ENCODE data around the gene PAPPA. TPM values are rescaled to one million over a fixed set of nuclear protein-coding genes. Genes with fewer than 3 reads are reported as not detected.

Gene PAPPA
- total RNA-seq, 1 donor from 2014 or later = 0.52 TPM

DNA sequence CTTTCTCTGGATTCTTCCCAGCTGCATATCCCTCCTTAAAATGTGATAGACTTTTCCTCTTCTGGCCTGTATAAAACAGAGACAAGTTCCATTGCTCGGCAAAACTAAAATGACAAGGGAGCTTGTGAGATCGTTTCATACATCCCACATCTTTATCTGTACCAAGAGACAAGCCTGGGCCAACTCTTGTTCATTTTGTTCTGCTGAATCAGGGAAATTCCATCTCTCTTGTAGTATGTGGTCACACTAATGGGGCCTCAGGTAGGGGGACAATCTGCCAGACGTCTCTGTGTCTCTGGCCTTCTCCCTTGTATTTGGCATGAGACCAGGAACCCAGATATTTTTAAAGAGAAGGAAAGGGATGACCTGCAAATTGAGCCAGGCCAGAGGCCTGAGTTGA is 18.6 kb upstream of the PAPPA start:
- H3K4me3 ChIP-seq (ENCODE audit: low read length in 3 of 3) = no peak overlapping the region
- H3K9me3 ChIP-seq (ENCODE audit: control insufficient read depth in 3 of 3, low read length in 3 of 3) = peaks cover 0 to 3% (median 2%) of the 10 kb centered on the region in 3 donors
- H3K27me3 ChIP-seq (ENCODE audit: control insufficient read depth in 3 of 3, insufficient read depth in 3 of 3, low read length in 3 of 3) = no peaks in the 10 kb centered on the region
- no peak overlapping the region for H3K27ac ChIP-seq (ENCODE audit: low read depth, low read length)
- no peaks in the 10 kb centered on the region for H3K36me3 ChIP-seq (ENCODE audit: control insufficient read depth in 3 of 3, insufficient read depth in 3 of 3, low read length in 3 of 3)
- no peaks in the 10 kb centered on the region for H3K4me1 ChIP-seq (ENCODE audit: control insufficient read depth in 3 of 3, insufficient read depth in 3 of 3, low read length in 3 of 3)
- H3K9ac ChIP-seq (ENCODE audit: low read depth in 1 of 3, low read length in 3 of 3) = no peak overlapping the region

DNA sequence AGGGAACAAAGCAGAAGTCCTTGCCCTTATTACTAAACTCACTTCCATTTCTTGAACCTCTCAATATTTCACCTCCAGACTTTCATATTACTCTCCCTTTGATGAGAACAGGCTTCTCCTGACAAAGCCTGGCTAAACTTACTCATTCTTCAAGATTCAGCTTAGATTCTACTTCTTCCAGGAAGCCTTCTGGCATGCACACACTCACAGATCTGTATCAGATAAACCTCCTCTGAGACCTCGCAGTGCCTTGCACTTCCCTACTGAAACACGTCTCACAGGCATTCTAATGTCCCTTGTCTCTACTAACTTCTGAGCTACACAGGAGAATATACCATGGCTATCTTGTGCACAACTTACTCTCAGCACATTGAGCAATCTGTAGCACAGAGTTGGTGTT is 16.6 kb upstream of the PAPPA start:
- Histone ChIP-seq H3K9me3 (ENCODE audit: control insufficient read depth in 3 of 3, low read length in 3 of 3) (peaks cover 0 to 2% (median 0%) of the 10 kb centered on the region in 3 donors), H3K9ac (ENCODE audit: low read depth in 1 of 3, low read length in 3 of 3) (no peak overlapping the region), H3K4me1 (ENCODE audit: control insufficient read depth in 3 of 3, insufficient read depth in 3 of 3, low read length in 3 of 3) (no peaks in the 10 kb centered on the region), H3K27me3 (ENCODE audit: control insufficient read depth in 3 of 3, insufficient read depth in 3 of 3, low read length in 3 of 3) (no peaks in the 10 kb centered on the region), H3K27ac (ENCODE audit: low read depth, low read length) (no peak overlapping the region), H3K36me3 (ENCODE audit: control insufficient read depth in 3 of 3, insufficient read depth in 3 of 3, low read length in 3 of 3) (no peaks in the 10 kb centered on the region), H3K4me3 (ENCODE audit: low read length in 3 of 3) (no peak overlapping the region)

DNA sequence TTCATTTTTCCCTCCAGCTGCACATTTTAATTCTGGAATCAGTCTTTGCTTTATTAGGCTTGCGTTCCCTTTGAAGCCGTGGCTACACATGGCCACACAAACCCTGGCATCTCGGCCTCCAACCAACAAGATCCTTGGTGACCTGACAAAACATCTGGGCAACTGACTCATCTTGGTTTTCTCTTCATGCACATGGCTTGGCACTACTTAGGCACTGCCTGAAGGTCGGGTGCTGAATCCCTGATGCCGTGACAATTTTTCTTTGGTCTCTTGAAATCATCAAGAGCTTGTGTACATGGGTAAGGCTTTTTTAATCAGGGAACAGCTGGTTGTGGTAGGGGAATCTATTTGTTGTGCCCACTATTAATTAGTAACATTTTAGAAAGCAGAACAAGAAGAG is 16.0 kb upstream of the PAPPA start:
- no peaks in the 10 kb centered on the region for H3K4me1 ChIP-seq (ENCODE audit: control insufficient read depth in 3 of 3, insufficient read depth in 3 of 3, low read length in 3 of 3)
- H3K36me3 ChIP-seq (ENCODE audit: control insufficient read depth in 3 of 3, insufficient read depth in 3 of 3, low read length in 3 of 3) = no peaks in the 10 kb centered on the region
- peaks cover 0 to 2% (median 0%) of the 10 kb centered on the region in 3 donors for H3K9me3 ChIP-seq (ENCODE audit: control insufficient read depth in 3 of 3, low read length in 3 of 3)
- H3K27me3 ChIP-seq (ENCODE audit: control insufficient read depth in 3 of 3, insufficient read depth in 3 of 3, low read length in 3 of 3) = no peaks in the 10 kb centered on the region
- no peak overlapping the region for H3K27ac ChIP-seq (ENCODE audit: low read depth, low read length)
- H3K4me3 ChIP-seq (ENCODE audit: low read length in 3 of 3) = no peak overlapping the region
- no peak overlapping the region for H3K9ac ChIP-seq (ENCODE audit: low read depth in 1 of 3, low read length in 3 of 3)

DNA sequence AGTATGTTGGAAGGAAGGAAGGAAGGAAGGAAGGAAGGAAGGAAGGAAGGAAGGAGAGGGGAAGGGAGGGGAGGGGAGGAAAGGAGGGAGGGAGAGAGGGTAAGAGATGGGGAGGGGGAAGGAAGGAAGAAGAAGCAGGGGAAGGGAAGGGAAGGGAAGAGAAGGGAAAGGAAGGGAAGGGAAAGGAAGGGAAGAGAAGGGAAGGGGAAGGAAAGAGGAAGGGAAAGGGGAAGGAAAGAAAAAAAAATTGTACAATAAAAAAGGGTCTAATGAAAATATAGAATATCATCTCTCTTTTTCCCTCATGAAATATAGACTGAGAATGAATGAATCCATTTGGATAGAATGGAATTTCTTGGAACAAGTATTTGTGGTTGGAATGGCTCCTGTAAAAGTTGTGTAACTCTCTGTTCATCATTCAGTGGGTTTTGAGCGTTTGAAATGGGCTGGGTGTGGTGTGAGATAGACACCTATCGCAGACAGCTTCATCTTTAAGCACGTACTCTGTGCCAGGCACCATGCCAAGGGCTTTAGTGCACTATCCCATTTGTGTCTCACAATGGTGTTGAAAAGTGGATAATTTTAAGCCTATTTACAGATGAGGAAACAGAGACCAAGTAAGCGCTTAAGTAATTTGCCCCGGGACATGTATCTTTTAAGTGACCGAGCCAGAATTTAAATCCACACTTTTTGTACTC is 11.6 kb upstream of the PAPPA start:
- no peaks in the 10 kb centered on the region for H3K4me1 ChIP-seq (ENCODE audit: control insufficient read depth in 3 of 3, insufficient read depth in 3 of 3, low read length in 3 of 3)
- no peaks in the 10 kb centered on the region for H3K27me3 ChIP-seq (ENCODE audit: control insufficient read depth in 3 of 3, insufficient read depth in 3 of 3, low read length in 3 of 3)
- H3K27ac ChIP-seq (ENCODE audit: low read depth, low read length) = no peak overlapping the region
- H3K9me3 ChIP-seq (ENCODE audit: control insufficient read depth in 3 of 3, low read length in 3 of 3) = peaks cover 0 to 2% (median 0%) of the 10 kb centered on the region in 3 donors
- H3K9ac ChIP-seq (ENCODE audit: low read depth in 1 of 3, low read length in 3 of 3) = no peak overlapping the region
- no peaks in the 10 kb centered on the region for H3K36me3 ChIP-seq (ENCODE audit: control insufficient read depth in 3 of 3, insufficient read depth in 3 of 3, low read length in 3 of 3)
- H3K4me3 ChIP-seq (ENCODE audit: low read length in 3 of 3) = no peak overlapping the region

DNA sequence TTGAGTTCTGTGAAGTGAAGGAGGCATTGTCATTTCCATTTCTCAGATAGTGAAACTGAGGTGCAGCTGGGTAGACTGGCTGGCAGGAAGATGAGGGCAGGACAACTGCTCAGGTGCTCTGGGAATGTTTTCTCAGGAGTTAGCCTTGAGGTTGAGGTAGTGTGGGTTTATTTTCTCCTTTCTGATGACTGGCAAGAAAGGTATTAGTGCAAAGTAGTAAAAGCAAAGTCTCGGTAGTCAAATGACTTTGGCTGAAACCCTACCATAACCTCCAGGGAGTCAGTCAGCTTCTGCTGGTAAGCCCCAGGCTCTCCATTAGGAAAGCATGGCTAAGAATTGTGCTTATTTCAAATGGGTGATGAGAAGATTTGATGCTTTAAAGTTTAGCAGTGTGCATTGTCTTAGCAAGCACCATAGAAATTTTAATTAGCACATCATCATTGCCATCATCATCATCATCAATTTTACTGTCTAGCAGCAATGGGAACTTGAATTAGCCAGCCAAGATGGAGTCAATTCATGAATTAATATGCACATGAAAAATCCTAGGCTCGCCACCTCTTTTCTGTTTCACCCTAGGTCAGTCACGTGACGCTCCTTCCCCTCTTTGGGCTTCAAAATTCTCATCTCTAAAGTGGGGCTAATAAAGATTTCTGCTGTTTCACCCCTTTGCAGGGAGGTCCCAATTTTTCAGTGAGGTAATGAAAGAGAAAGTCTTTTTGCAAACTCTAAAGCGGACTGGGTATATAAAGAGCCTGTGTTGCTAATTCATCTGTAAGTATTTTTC is 10.7 kb upstream of the PAPPA start:
- Histone ChIP-seq H3K4me3 (ENCODE audit: low read length in 3 of 3) (no peak overlapping the region), H3K9ac (ENCODE audit: low read depth in 1 of 3, low read length in 3 of 3) (no peak overlapping the region), H3K4me1 (ENCODE audit: control insufficient read depth in 3 of 3, insufficient read depth in 3 of 3, low read length in 3 of 3) (no peaks in the 10 kb centered on the region), H3K27ac (ENCODE audit: low read depth, low read length) (no peak overlapping the region), H3K9me3 (ENCODE audit: control insufficient read depth in 3 of 3, low read length in 3 of 3) (peaks cover 0 to 2% (median 0%) of the 10 kb centered on the region in 3 donors), H3K27me3 (ENCODE audit: control insufficient read depth in 3 of 3, insufficient read depth in 3 of 3, low read length in 3 of 3) (no peaks in the 10 kb centered on the region), H3K36me3 (ENCODE audit: control insufficient read depth in 3 of 3, insufficient read depth in 3 of 3, low read length in 3 of 3) (no peaks in the 10 kb centered on the region)

DNA sequence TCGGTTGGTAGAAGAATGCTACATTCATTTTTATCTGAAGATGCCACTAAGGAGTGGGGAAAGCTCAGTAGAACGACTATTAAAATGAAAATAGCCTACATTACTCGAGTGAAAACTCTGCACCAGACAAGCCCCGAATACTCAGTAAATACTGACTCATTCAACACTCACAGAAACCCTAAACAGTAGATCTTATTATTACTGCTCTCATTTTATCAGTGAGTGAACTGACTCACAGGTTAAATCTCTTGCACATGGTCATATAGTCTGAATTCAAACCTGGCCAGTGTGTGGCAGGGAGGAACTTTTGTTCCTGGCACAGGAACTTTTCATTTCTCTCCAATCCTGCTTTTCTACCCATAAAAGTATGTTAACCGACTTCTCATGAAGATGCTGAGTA is 9.6 kb upstream of the PAPPA start:
- Histone ChIP-seq H3K27me3 (ENCODE audit: control insufficient read depth in 3 of 3, insufficient read depth in 3 of 3, low read length in 3 of 3) (no peaks in the 10 kb centered on the region), H3K36me3 (ENCODE audit: control insufficient read depth in 3 of 3, insufficient read depth in 3 of 3, low read length in 3 of 3) (no peaks in the 10 kb centered on the region), H3K4me3 (ENCODE audit: low read length in 3 of 3) (no peak overlapping the region), H3K27ac (ENCODE audit: low read depth, low read length) (no peak overlapping the region), H3K9me3 (ENCODE audit: control insufficient read depth in 3 of 3, low read length in 3 of 3) (no peaks in the 10 kb centered on the region), H3K4me1 (ENCODE audit: control insufficient read depth in 3 of 3, insufficient read depth in 3 of 3, low read length in 3 of 3) (no peaks in the 10 kb centered on the region), H3K9ac (ENCODE audit: low read depth in 1 of 3, low read length in 3 of 3) (no peak overlapping the region)

DNA sequence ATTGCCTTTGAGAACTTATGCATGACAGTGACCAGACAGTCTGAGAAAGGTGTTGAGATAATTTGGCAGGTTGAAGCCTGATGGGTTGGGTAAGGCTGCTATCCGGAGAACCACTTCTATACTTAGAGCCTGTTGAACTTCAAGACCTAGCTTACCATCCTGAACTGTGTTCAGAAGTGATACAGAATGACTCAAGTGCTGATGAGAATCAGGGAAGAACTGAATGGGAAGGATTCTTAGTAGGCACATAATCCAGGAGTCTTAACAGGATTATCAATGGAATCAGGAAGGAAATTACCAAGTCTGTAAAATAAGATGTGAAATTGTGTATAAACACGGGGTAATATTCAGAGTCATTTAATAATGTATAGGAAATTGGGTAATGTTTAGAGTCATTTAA is 9.0 kb upstream of the PAPPA start:
- no peaks in the 10 kb centered on the region for H3K4me1 ChIP-seq (ENCODE audit: control insufficient read depth in 3 of 3, insufficient read depth in 3 of 3, low read length in 3 of 3)
- H3K4me3 ChIP-seq (ENCODE audit: low read length in 3 of 3) = no peak overlapping the region
- no peak overlapping the region for H3K27ac ChIP-seq (ENCODE audit: low read depth, low read length)
- no peak overlapping the region for H3K9ac ChIP-seq (ENCODE audit: low read depth in 1 of 3, low read length in 3 of 3)
- H3K9me3 ChIP-seq (ENCODE audit: control insufficient read depth in 3 of 3, low read length in 3 of 3) = no peaks in the 10 kb centered on the region
- no peaks in the 10 kb centered on the region for H3K36me3 ChIP-seq (ENCODE audit: control insufficient read depth in 3 of 3, insufficient read depth in 3 of 3, low read length in 3 of 3)
- no peaks in the 10 kb centered on the region for H3K27me3 ChIP-seq (ENCODE audit: control insufficient read depth in 3 of 3, insufficient read depth in 3 of 3, low read length in 3 of 3)

DNA sequence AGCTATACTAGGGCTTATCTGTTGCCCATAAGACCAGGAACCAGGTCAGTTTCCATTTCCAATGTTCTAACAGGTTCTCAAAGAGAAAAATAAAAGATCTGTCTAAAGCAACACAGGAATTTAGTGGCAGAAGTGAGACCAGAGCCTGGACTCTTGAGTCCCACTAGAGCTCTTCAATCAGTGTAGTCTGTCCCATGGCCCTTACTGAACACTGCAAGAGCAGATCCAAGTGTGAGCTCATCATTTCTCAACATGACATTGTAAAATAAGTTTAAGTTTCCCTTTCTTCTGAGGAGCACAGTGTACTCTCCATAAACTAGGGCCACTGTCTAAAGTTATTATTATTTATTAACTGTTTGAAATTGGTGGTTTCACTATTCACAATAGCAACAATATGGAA is 8.6 kb upstream of the PAPPA start:
- Histone ChIP-seq H3K9ac (ENCODE audit: low read depth in 1 of 3, low read length in 3 of 3) (no peak overlapping the region), H3K4me3 (ENCODE audit: low read length in 3 of 3) (no peak overlapping the region), H3K9me3 (ENCODE audit: control insufficient read depth in 3 of 3, low read length in 3 of 3) (no peaks in the 10 kb centered on the region), H3K4me1 (ENCODE audit: control insufficient read depth in 3 of 3, insufficient read depth in 3 of 3, low read length in 3 of 3) (no peaks in the 10 kb centered on the region), H3K27me3 (ENCODE audit: control insufficient read depth in 3 of 3, insufficient read depth in 3 of 3, low read length in 3 of 3) (no peaks in the 10 kb centered on the region), H3K27ac (ENCODE audit: low read depth, low read length) (no peak overlapping the region), H3K36me3 (ENCODE audit: control insufficient read depth in 3 of 3, insufficient read depth in 3 of 3, low read length in 3 of 3) (no peaks in the 10 kb centered on the region)

DNA sequence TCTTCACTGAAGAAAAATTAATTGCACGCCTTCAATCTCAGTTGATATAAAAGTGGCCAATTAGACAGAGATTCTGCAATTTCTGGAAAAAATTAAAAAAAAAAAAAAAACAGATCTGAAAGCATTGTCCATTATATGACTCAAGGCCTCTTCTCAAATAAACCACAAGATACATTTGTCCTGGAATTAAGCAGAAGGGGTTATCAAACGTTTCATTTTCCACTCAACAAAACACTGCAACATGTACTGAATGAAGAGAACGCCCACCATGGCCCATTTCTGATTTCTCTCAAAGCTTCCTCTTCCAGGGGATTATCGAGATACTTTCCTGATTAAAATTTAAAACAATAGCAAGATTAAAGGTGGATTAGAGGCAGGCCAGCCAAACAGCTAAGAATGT is 5.8 kb upstream of the PAPPA start:
- Histone ChIP-seq H3K9me3 (ENCODE audit: control insufficient read depth in 3 of 3, low read length in 3 of 3) (no peaks in the 10 kb centered on the region), H3K9ac (ENCODE audit: low read depth in 1 of 3, low read length in 3 of 3) (no peak overlapping the region), H3K27me3 (ENCODE audit: control insufficient read depth in 3 of 3, insufficient read depth in 3 of 3, low read length in 3 of 3) (no peaks in the 10 kb centered on the region), H3K36me3 (ENCODE audit: control insufficient read depth in 3 of 3, insufficient read depth in 3 of 3, low read length in 3 of 3) (no peaks in the 10 kb centered on the region), H3K4me3 (ENCODE audit: low read length in 3 of 3) (no peak overlapping the region), H3K4me1 (ENCODE audit: control insufficient read depth in 3 of 3, insufficient read depth in 3 of 3, low read length in 3 of 3) (no peaks in the 10 kb centered on the region), H3K27ac (ENCODE audit: low read depth, low read length) (no peak overlapping the region)

DNA sequence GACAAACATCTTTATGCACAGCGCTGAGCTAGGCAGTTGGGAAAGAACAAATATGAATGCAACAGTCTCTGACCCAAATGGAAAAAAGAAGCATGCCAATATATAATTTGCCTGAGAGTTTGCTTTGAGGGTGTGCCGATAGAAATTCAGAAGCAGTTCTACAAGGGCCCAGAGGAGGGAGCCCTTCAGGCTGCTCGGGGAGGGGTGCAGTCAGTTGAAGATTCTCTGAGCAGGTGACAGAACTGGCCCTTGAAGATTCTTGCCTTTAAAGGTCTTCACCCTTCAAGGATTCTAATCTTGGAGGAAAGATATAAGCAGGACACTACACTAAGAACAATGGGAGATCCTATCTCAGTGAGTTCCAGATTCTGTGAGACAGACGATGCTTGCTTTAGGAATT is 3.7 kb upstream of the PAPPA start:
- peaks cover 3% of the 10 kb centered on the region in 3 donors for H3K4me1 ChIP-seq (ENCODE audit: control insufficient read depth in 3 of 3, insufficient read depth in 3 of 3, low read length in 3 of 3)
- no peak overlapping the region for H3K9ac ChIP-seq (ENCODE audit: low read depth in 1 of 3, low read length in 3 of 3)
- peaks cover 0 to 5% (median 0%) of the 10 kb centered on the region in 3 donors for H3K27me3 ChIP-seq (ENCODE audit: control insufficient read depth in 3 of 3, insufficient read depth in 3 of 3, low read length in 3 of 3)
- H3K4me3 ChIP-seq (ENCODE audit: low read length in 3 of 3) = no peak overlapping the region
- H3K27ac ChIP-seq (ENCODE audit: low read depth, low read length) = no peak overlapping the region
- no peaks in the 10 kb centered on the region for H3K9me3 ChIP-seq (ENCODE audit: control insufficient read depth in 3 of 3, low read length in 3 of 3)
- H3K36me3 ChIP-seq (ENCODE audit: control insufficient read depth in 3 of 3, insufficient read depth in 3 of 3, low read length in 3 of 3) = no peaks in the 10 kb centered on the region
